ENCODE results near the gene INF2.
"Not testable (repeated sequence)": the region's sequence is repeated elsewhere in the genome, so short reads cannot be mapped to it uniquely, and the experiment has no call there.

The INF2 gene

DNA sequence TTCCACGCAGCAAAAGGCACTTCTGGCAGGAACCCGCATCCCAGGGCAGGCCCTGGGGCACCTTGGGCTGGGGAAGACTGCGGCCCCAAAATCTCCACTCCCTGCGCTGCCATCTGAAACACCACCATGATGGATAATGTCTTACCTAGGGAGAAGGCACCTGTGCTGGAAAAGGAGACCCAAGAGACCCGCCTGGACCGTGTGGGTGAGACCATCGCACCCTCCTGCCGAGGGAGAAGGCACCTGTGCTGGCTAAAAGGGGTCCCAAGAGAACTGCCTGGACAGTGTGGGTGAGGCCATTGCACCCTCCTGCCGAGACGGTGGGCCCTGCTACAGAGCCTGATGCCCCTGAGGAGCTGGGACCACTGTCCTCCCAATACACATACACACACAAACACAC is 24.8 kb upstream of the INF2 start:
- no peak for DNase-seq
- H3K27me3 Mint-ChIP-seq (ENCODE audit: low read depth, poor library complexity), result peaks cover 4% of the 10 kb centered on the region

DNA sequence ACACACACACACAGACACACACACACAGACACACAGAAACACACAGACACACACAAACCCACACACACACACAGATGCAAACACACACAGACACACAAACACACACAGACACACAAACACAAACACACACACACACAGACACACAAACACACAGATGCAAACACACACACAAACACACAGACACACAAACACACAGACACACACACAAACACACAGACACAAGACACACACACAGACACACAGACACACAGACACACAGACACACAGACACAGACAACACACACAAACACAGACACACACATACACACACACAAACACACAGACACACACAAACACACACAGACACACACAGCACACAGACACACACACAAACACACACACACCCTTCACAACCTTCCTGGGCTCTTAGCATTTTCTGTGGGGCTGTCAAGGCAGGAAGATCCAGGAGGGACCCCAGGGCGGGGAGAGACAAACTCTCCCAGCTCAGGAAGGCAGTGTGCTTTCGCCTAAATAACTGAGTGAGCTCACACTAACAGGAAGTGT is 24.2 kb upstream of the INF2 start:
- Mint-ChIP-seq H3K27ac (peak overlapping the region; percentile 63), H3K9me3 (peaks cover 12% of the 10 kb centered on the region), H3K36me3 (ENCODE audit: low read depth) (peaks cover 4% of the 10 kb centered on the region), H3K4me3 (peak overlapping the region; percentile 5), H3K4me1 (peaks cover 28% of the 10 kb centered on the region), H3K27me3 (ENCODE audit: low read depth, poor library complexity) (peaks cover 7% of the 10 kb centered on the region)
- TF ChIP-seq, protein P1, sequence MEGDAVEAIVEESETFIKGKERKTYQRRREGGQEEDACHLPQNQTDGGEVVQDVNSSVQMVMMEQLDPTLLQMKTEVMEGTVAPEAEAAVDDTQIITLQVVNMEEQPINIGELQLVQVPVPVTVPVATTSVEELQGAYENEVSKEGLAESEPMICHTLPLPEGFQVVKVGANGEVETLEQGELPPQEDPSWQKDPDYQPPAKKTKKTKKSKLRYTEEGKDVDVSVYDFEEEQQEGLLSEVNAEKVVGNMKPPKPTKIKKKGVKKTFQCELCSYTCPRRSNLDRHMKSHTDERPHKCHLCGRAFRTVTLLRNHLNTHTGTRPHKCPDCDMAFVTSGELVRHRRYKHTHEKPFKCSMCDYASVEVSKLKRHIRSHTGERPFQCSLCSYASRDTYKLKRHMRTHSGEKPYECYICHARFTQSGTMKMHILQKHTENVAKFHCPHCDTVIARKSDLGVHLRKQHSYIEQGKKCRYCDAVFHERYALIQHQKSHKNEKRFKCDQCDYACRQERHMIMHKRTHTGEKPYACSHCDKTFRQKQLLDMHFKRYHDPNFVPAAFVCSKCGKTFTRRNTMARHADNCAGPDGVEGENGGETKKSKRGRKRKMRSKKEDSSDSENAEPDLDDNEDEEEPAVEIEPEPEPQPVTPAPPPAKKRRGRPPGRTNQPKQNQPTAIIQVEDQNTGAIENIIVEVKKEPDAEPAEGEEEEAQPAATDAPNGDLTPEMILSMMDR (IDR thresholded peaks at IDR 0.05), result no peak
- DNase-seq, result no peak

More for the DNA sequence above, 24.8 kb upstream of the INF2 start:
- H3K9me3 Mint-ChIP-seq, result peaks cover 12% of the 10 kb centered on the region
- peaks cover 4% of the 10 kb centered on the region for H3K36me3 Mint-ChIP-seq (ENCODE audit: low read depth)
- TF ChIP-seq, protein P1 (IDR thresholded peaks at IDR 0.05), result no peak
- peaks cover 28% of the 10 kb centered on the region for H3K4me1 Mint-ChIP-seq
- H3K27ac Mint-ChIP-seq, result no peak overlapping the region
- H3K4me3 Mint-ChIP-seq, result no peak overlapping the region

DNA sequence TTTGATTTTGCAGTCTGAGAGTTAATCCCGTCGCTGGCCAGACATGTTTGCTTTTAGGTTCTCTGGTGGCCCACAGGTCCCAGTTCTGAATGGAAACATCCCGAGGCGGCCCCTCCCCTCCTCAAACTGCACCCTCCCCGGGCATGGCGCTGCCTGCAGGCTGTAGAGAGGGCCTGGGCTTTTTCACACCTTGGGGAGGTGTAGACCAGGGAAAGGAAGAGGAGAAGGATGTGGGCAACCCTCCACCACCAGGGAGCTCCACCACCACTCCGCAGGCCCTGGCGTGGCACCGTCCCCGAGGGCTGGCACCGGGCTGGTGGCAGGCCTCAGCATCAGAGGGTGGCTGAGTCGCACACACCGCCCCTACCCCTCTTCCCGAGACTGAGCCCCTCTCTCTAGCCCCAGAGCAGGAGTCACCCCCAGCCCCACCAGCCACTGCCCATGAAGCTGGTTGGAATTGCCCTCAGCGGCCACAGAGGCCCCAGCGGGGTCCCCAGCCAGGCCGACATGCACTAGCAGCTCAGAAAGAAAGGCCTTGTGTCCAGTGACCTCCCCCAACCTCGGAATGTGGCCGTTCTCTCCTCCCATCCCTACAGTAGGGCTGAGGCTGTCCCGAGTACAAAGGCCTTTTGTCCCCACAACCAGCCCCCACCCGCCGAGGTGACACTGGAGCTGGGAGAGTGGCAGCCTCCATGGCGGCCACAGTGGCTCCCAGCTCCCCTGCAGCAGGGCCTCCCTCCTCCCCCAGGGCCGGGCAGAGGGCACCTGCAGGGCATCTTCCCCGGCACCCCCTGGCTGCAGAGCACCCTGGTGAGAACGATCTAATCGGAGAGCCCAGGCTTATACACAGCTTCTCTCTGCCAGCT is 23.5 kb upstream of the INF2 start:
- TF ChIP-seq, protein P1 (IDR thresholded peaks at IDR 0.05), result no peak
- Mint-ChIP-seq H3K27me3 (ENCODE audit: low read depth, poor library complexity) (peaks cover 8% of the 10 kb centered on the region), H3K36me3 (ENCODE audit: low read depth) (peaks cover 4% of the 10 kb centered on the region), H3K27ac (peak overlapping the region; percentile 63), H3K4me3 (no peak overlapping the region), H3K9me3 (peaks cover 14% of the 10 kb centered on the region), H3K4me1 (peaks cover 25% of the 10 kb centered on the region)
- peak; percentile 62 for DNase-seq

DNA sequence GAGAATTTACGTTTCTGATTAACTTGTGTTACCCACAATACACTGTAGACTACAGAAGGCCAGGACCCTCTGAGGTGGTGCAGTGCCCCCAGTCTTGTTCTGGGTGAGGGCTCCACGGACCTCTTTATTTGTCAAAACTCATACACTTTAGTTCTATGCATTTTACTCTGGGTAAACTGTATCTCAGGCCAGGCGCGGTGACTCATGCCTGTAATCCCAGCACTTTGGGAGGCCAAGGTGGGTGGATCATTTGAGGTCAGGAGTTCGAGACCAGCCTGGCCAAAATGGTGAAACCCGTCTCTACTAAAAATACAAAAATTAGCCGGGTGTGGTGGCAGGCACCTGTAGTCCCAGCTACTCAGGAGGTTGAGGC is 22.9 kb upstream of the INF2 start:
- peaks cover 20% of the 10 kb centered on the region for H3K4me1 Mint-ChIP-seq
- not testable (repeated sequence) for H3K36me3 Mint-ChIP-seq (ENCODE audit: low read depth); H3K27ac Mint-ChIP-seq; H3K9me3 Mint-ChIP-seq; DNase-seq; H3K4me3 Mint-ChIP-seq
- H3K27me3 Mint-ChIP-seq (ENCODE audit: low read depth, poor library complexity), result peaks cover 12% of the 10 kb centered on the region

DNA sequence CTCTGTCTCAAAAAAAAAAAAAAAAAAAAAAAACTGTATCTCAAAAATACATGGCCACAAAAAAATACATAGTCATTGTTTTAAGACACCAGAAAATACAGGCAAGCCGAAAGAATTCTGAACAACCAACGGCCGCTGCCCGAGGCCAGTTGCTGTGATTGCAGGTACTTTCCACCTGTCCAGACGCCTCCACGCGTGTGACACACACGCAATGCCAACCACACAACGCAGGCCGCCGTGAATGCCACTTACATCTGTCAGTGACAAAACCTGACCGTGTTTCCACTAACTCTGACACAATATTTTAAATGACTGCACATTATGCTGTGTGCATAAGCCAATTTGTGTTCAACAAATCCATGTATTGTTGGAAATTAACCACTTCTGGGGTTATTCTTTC is 22.4 kb upstream of the INF2 start:
- H3K27me3 Mint-ChIP-seq (ENCODE audit: low read depth, poor library complexity), result peaks cover 15% of the 10 kb centered on the region
- TF ChIP-seq, protein P1 (IDR thresholded peaks at IDR 0.05), result no peak
- peaks cover 20% of the 10 kb centered on the region for H3K4me1 Mint-ChIP-seq
- no peak for DNase-seq
- no peak overlapping the region for H3K4me3 Mint-ChIP-seq
- H3K9me3 Mint-ChIP-seq, result peaks cover 7% of the 10 kb centered on the region
- no peak overlapping the region for H3K27ac Mint-ChIP-seq
- H3K36me3 Mint-ChIP-seq (ENCODE audit: low read depth), result no peaks in the 10 kb centered on the region

DNA sequence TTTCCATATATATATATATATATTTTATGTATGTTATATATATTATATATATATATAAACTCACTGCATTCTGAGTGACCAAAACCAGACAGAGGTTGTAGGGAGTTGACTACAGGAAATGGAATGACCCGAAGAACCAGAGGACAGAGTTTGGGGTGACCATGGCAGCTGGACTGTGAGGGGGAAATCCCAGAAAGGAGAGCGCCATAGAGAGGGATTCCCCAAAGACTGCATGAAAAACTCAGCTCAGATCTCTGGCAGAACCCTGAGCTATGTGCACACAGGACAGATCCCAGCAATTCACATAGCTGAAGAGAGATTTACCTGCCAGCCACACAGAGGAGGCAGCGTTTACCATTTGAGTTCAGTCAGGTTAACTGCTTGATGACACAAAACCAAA is 19.7 kb upstream of the INF2 start:
- H3K4me3 Mint-ChIP-seq, result no peak overlapping the region
- peaks cover 29% of the 10 kb centered on the region for H3K4me1 Mint-ChIP-seq
- peaks cover 15% of the 10 kb centered on the region for H3K27me3 Mint-ChIP-seq (ENCODE audit: low read depth, poor library complexity)
- no peak for DNase-seq
- H3K27ac Mint-ChIP-seq, result no peak overlapping the region
- TF ChIP-seq, protein P1 (IDR thresholded peaks at IDR 0.05), result no peak
- peaks cover 11% of the 10 kb centered on the region for H3K9me3 Mint-ChIP-seq
- no peaks in the 10 kb centered on the region for H3K36me3 Mint-ChIP-seq (ENCODE audit: low read depth)

DNA sequence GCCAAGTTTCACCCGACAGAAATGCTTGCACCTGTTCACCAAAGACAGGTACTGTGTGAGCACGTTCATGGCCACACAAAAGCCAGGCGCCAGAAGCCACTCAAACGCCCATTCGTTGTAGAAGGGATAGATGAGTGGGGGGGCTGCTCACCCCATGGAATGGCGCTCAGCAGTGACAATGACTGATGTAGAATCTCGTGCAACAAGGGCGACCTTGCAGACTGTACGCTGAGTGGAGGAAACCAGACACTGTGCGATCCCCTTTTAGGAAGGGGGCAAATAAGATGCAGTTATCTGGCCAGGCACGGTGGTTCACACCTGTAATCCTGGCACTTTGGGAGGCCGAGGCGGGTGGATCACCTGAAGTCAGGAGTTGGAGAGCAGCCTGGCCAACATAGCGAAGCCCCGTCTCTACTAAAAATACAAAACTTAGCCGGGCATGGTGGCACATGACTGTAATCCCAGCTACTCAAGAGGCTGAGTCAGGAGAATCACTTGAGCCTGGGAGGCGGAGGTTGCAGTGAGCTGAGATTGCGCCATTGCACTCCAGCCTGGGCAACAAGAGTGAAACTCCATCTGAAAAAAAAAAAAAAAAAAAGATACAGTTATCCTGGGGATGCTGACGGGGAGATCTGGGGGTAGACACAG is 18.0 kb upstream of the INF2 start:
- not testable (repeated sequence) for H3K27ac Mint-ChIP-seq; H3K36me3 Mint-ChIP-seq (ENCODE audit: low read depth); DNase-seq; H3K4me3 Mint-ChIP-seq
- Mint-ChIP-seq H3K4me1 (peaks cover 21% of the 10 kb centered on the region), H3K9me3 (peaks cover 11% of the 10 kb centered on the region), H3K27me3 (ENCODE audit: low read depth, poor library complexity) (peaks cover 27% of the 10 kb centered on the region)

DNA sequence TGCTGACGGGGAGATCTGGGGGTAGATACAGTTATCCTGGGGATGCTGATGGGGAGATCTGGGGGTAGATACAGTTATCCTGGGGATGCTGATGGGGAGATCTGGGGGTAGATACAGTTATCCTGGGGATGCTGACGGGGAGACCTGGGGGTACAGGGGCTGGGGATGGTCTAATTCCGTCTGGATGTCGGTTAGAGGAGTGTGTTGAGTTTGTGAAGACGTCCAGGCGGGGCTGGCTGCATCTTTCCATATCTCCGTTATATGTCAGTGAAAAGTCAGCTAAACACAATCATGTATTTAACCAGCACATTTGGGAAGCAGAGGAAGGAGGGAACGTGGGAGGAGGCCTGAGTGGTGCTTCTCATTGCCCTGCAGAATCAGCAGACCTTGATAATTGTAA is 17.3 kb upstream of the INF2 start:
- not testable (repeated sequence) for H3K27ac Mint-ChIP-seq; H3K36me3 Mint-ChIP-seq (ENCODE audit: low read depth); H3K4me3 Mint-ChIP-seq; DNase-seq
- Mint-ChIP-seq H3K27me3 (ENCODE audit: low read depth, poor library complexity) (peaks cover 27% of the 10 kb centered on the region), H3K4me1 (peaks cover 25% of the 10 kb centered on the region), H3K9me3 (peaks cover 11% of the 10 kb centered on the region)

All from nephron progenitor cell (in vitro differentiated cells).